Ascending aorta (tissue), 2 donors: ENCODE results near the gene GALNT14. TPM values are rescaled to one million over a fixed set of nuclear protein-coding genes. Genes with fewer than 3 reads are reported as not detected.
"Not testable (repeated sequence)": the region's sequence is repeated elsewhere in the genome, so short reads cannot be mapped to it uniquely, and the experiment has no call there.

ENCODE experiments used
- DNase-seq, 2 donors: peaks; one replicate each; pipeline ENCODE4 v3.0.0-alpha.2; 2019; ENCODE audit warnings: low spot score in 2 of 2
- H3K27ac ChIP-seq, 2 donors: fragments of 200-600 bp; sonication (generic); one replicate each; pipeline ENCODE4 v1.5.1; 2016 to 2017; ENCODE audit warnings: mild to moderate bottlenecking in 1 of 2
- H3K27me3 ChIP-seq: fragments of 200-600 bp; sonication (generic); one replicate; pipeline ENCODE4 v1.5.1; 2017
- H3K36me3 ChIP-seq, 2 donors: fragments of 200-600 bp; sonication (generic); one replicate each; pipeline ENCODE4 v1.5.1; 2016
- H3K4me1 ChIP-seq, 2 donors: fragments of 200-600 bp; sonication (generic); one replicate each; pipeline ENCODE4 v1.5.1; 2016 to 2017; ENCODE audit warnings: mild to moderate bottlenecking in 1 of 2
- H3K4me3 ChIP-seq, 2 donors: fragments of 200-600 bp; sonication (generic); one replicate each; pipeline ENCODE4 v1.5.1; 2016 to 2017; ENCODE audit warnings: mild to moderate bottlenecking in 1 of 2
- H3K9me3 ChIP-seq, 2 donors: fragments of 200-600 bp; sonication (generic); one replicate each; pipeline ENCODE4 v1.5.1; 2016
- CTCF ChIP-seq, 3 experiments: fragments of 200-600 bp in 2 of 3; fragments of 450-650 bp in 1 of 3; sonication (generic) in 2 of 3; IDR thresholded peaks; one replicate each; pipeline ENCODE4 v1.5.1; 2016 to 2019; ENCODE audit warnings: antibody characterized with exemption in 3 of 3, mild to moderate bottlenecking in 1 of 3, moderate library complexity in 1 of 3
- intact Hi-C: fragments of 100-400 bp; cut with DNase I; formaldehyde crosslinking; loops from one replicate; pipeline ENCODE4 v1.15.1; 2023
- total RNA-seq: library from RNA; depleted of rRNA; stranded (reverse); fragments of >200 nt; gene quantifications from one replicate; pipeline ENCODE4 v1.1.0, GENCODE V29; 2016

Gene GALNT14
- total RNA-seq = not detected

GRCh38 chr2:31138037-31138962, at the start of gene GALNT14:
GALNT14 (minus strand) TSS chr2:31138440; CDS start chr2:31138086, 354 bp downstream.
- H3K4me1 ChIP-seq = peaks cover 8 to 10% of the 10 kb centered on the region in 2 donors
- no peaks in the 10 kb centered on the region for H3K36me3 ChIP-seq
- peak in 1 of 2 donors; percentile 73 for DNase-seq
- H3K9me3 ChIP-seq = no peaks in the 10 kb centered on the region
- H3K27ac ChIP-seq = peak within 1 kb of the TSS; percentile 10 to 28
- H3K4me3 ChIP-seq = peak within 1 kb of the TSS; percentile 62 to 74
- TF ChIP-seq CTCF (IDR thresholded peaks at IDR 0.05) = peak; percentile 40 to 62 (median 45)
- intact Hi-C loops = loop anchor here (1.0 to 10.0 kb wide), 4 partner anchors 156 to 973 kb away; no protein-coding TSS in a partner anchor
- H3K27me3 ChIP-seq = no peaks in the 10 kb centered on the region

GRCh38 chr2:31187166-31187565, 48.9 kb upstream of the GALNT14 start:
- H3K9me3 ChIP-seq = no peaks in the 10 kb centered on the region
- H3K4me1 ChIP-seq = no peaks in the 10 kb centered on the region
- H3K27ac ChIP-seq = no peak overlapping the region
- TF ChIP-seq CTCF (IDR thresholded peaks at IDR 0.05) = no peak
- peak in 1 of 2 donors; percentile 34 for DNase-seq
- H3K27me3 ChIP-seq = no peaks in the 10 kb centered on the region
- H3K36me3 ChIP-seq = no peaks in the 10 kb centered on the region
- intact Hi-C loops = no loop called here
- H3K4me3 ChIP-seq = no peak overlapping the region

- H3K9me3 ChIP-seq, DNase-seq, H3K4me1 ChIP-seq, intact Hi-C loops, H3K36me3 ChIP-seq, H3K27me3 ChIP-seq, H3K27ac ChIP-seq, H3K4me3 ChIP-seq: not testable (repeated sequence)
Observed at GRCh38 chr2:31183973-31184372, 45.7 kb upstream of the GALNT14 start.

GRCh38 chr2:31176742-31177141, 38.5 kb upstream of the GALNT14 start:
- no peaks in the 10 kb centered on the region for H3K9me3 ChIP-seq
- H3K4me3 ChIP-seq = no peak overlapping the region
- no peaks in the 10 kb centered on the region for H3K27me3 ChIP-seq
- H3K4me1 ChIP-seq = no peaks in the 10 kb centered on the region
- DNase-seq = no peak
- no peak overlapping the region for H3K27ac ChIP-seq
- intact Hi-C loops = no loop called here
- H3K36me3 ChIP-seq = no peaks in the 10 kb centered on the region
- no peak for TF ChIP-seq CTCF (IDR thresholded peaks at IDR 0.05)

- TF ChIP-seq CTCF (IDR thresholded peaks at IDR 0.05) = no peak
- H3K9me3 ChIP-seq = no peaks in the 10 kb centered on the region
- no peak for DNase-seq
- no peak overlapping the region for H3K4me3 ChIP-seq
- no peaks in the 10 kb centered on the region for H3K36me3 ChIP-seq
- H3K27ac ChIP-seq = no peak overlapping the region
- H3K4me1 ChIP-seq = no peaks in the 10 kb centered on the region
- intact Hi-C loops = loop anchor here (2.0 kb wide), 1 partner anchor 162 kb away; no protein-coding TSS in a partner anchor
- H3K27me3 ChIP-seq = no peaks in the 10 kb centered on the region
Observed at GRCh38 chr2:31171142-31171541, 32.9 kb upstream of the GALNT14 start.

- peak in 1 of 2 donors; percentile 70 for DNase-seq
- no peak overlapping the region for H3K27ac ChIP-seq
- H3K27me3 ChIP-seq = no peaks in the 10 kb centered on the region
- H3K4me3 ChIP-seq = no peak overlapping the region
- no peaks in the 10 kb centered on the region for H3K9me3 ChIP-seq
- no peaks in the 10 kb centered on the region for H3K36me3 ChIP-seq
- H3K4me1 ChIP-seq = no peaks in the 10 kb centered on the region
- intact Hi-C loops = loop anchor here (1.0 to 2.0 kb wide), 2 partner anchors 163 to 456 kb away; no protein-coding TSS in a partner anchor
- TF ChIP-seq CTCF (IDR thresholded peaks at IDR 0.05) = peak; percentile 77 to 92 (median 91)
Observed at GRCh38 chr2:31170071-31170698, 31.9 kb upstream of the GALNT14 start.
